HG03460 (cell line): ENCODE measurements around the gene PCBD1.

Experiments
- ATAC-seq: cut with Tn5 transposase; IDR thresholded peaks from one replicate; pipeline ENCODE4 v1.9.1; 2021; ENCODE audit not compliant: unreplicated experiment

Gene PCBD1

GRCh38 chr10:70905071-70906021 lies 17.0 kb upstream of the PCBD1 start:
- ATAC-seq = no peak

GRCh38 chr10:70903262-70903921 lies 15.0 kb upstream of the PCBD1 start:
- ATAC-seq = no peak

- ATAC-seq = no peak
These were observed 14.4 kb upstream of the PCBD1 start for GRCh38 chr10:70902661-70903261.

GRCh38 chr10:70901276-70901878 lies 13.0 kb upstream of the PCBD1 start:
- ATAC-seq = no peak

- no peak for ATAC-seq
These were observed 10.7 kb upstream of the PCBD1 start for GRCh38 chr10:70899096-70899495.

GRCh38 chr10:70898687-70899086 lies 10.3 kb upstream of the PCBD1 start:
- no peak for ATAC-seq

GRCh38 chr10:70896551-70896950 lies 8.2 kb upstream of the PCBD1 start:
- ATAC-seq = no peak

- no peak for ATAC-seq
These were observed 6.1 kb upstream of the PCBD1 start for GRCh38 chr10:70894416-70894815.

GRCh38 chr10:70893227-70894006 lies 5.1 kb upstream of the PCBD1 start:
- no peak for ATAC-seq

GRCh38 chr10:70892631-70893030 lies 4.3 kb upstream of the PCBD1 start:
- no peak for ATAC-seq

- ATAC-seq = no peak
These were observed 3.3 kb upstream of the PCBD1 start for GRCh38 chr10:70891627-70892026.

GRCh38 chr10:70890917-70891431 lies 2.6 kb upstream of the PCBD1 start:
- ATAC-seq = no peak

- ATAC-seq = no peak
These were observed 926 bp upstream of the PCBD1 start for GRCh38 chr10:70889291-70889690.

GRCh38 chr10:70886921-70887665 lies 1.3 kb downstream of the PCBD1 start:
- no peak for ATAC-seq

GRCh38 chr10:70885931-70886903 lies 2.1 kb downstream of the PCBD1 start:
- ATAC-seq = no peak

- ATAC-seq = no peak
These were observed 2.9 kb downstream of the PCBD1 start for GRCh38 chr10:70885481-70885880.

- no peak for ATAC-seq
These were observed 3.6 kb downstream of the PCBD1 start for GRCh38 chr10:70884741-70885140.

- peak; percentile 79 for ATAC-seq
These were observed 8.3 kb downstream of the PCBD1 start for GRCh38 chr10:70880077-70880534.
